Hematopoietic multipotent progenitor cell treated with erythropoietin and hydrocortisone succinate and interleukin-3 and kit ligand, for 8 days (in vitro differentiated cells): ENCODE data around the gene FARS2.

ENCODE experiments used
- DNase-seq: peaks from one replicate; pipeline ENCODE4 v3.0.0-alpha.2; 2015

Gene FARS2

GRCh38 chr6:5383856-5384255 lies 122.5 kb downstream of the FARS2 start:
- DNase-seq, result no peak

GRCh38 chr6:5384276-5384675 lies 123.0 kb downstream of the FARS2 start:
- no peak for DNase-seq

DNA sequence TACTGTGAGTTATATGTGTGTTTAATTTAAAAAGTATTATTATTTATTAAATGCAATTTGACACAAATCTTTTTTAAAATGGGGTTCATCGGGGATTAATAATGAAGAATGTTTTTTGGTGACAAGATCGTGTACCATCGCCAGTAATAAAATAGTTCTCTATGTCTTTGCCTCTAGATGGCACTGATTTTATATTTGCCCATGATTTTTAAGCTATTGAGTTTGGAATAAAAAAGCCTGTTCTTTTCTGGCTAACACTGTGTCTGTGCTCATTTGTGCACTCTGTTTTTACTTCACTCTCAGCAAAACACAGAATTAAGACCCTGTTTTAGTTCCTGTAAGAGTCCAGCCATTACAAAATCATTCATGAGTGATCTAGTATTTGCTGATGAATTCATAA lies 127.0 kb downstream of the FARS2 start:
- no peak for DNase-seq

DNA sequence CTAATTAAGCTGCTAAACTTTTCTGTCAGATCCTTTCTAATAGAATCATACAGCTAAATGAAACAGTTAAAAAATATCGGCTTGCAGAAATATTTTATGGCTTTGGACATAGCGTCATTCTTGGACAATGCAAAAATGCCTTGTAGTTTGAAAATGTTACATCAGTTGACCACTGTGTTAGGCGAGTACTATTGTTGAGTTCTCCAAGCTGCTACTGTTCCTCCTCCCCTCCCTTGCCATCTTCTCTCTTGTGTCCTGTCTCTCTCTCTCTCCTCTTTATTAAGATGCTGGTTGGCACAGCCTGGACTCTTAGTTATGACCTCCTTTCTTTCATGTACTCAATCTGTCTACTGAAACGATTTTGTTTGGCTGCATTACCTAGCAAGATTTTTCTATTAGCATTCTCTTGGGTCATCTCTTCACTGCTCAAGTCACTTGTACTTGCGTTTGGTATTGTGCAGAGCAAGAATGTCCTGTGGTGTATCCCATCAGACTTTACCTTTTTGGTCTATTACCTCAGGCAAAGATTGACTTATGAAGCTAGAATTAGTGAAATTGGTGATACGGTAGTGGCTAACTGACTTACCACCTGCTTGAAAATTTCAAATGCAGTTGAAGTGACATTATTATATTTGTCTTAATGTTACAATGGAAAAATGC lies 127.9 kb downstream of the FARS2 start:
- no peak for DNase-seq

GRCh38 chr6:5390177-5390576 lies 128.9 kb downstream of the FARS2 start:
- no peak for DNase-seq

DNA sequence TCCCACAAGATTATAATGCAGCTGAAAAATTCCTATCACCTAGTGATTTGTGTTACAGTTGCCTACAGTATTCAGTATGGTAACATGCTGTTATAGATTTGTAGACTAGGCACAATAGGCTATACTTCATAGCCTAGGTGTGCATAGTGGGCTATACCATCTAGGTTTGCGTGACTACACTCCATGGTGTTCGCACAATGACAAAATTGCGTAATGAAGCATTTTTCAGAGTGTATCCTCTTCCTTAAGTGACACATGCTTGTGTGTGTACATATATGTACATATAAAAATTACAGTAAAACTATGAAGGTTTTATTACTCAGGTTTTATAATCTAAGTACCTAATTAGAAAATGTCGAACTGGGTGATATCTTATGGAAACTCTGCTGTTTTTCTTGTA lies 133.0 kb downstream of the FARS2 start:
- DNase-seq, result no peak

DNA sequence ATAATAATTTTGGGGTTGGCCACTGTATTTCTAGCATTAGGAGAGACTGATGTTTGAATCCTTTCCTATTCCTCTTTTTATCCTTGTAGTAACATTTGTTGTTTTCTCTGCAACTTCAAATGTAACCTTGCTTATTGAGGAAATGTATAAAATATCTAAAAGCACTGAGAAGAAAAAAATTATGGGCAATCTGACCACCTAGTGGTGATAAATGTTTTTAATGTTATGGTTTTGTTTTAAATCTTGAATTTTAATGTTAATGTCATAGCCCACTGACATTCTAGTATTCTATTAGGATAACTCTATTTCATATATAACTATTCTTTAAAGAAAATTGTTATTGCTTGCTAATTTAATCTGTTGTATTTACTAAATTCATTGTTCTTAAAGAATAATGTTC lies 134.4 kb downstream of the FARS2 start:
- no peak for DNase-seq

DNA sequence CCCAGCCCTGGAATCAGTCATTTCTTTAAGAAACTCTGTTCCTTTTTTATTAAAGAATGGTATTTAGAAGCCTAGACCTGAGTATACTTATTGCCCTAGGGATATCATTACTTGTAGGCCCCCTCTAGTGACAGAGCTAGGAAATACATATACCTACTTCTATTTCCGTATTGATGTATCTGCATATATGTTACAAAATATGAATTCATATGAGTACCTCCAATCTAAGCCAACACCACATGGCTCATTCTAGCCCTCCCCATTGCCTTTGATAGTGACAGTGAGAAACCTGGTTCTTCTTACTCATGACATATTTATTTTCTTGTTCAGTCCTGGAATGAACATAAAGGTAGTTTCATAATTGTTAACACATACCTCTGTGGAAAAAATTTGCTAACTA lies 137.2 kb downstream of the FARS2 start:
- peak; percentile 74 for DNase-seq

DNA sequence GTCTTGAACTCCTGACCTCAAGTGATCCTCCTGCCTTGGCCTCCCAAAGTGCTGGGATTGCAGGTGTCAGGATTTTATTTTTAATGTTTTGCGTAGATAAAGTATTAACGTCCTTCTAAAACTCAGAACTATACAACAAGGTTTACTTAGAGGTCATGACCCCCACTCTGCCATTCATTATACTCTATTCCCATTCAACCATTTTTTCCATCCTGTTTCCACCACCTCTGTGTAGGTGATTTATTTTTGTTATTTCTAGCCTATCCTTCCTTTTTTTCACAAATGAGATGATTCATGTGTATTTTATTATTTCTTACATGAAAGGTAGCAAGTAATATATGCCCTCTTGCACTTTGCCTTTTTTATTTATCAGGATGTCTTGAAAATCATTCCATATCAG lies 138.1 kb downstream of the FARS2 start:
- no peak for DNase-seq

GRCh38 chr6:5401845-5402738 lies 140.8 kb downstream of the FARS2 start:
- DNase-seq, result peak; percentile 59

- peak; percentile 4 for DNase-seq
These were observed 141.8 kb downstream of the FARS2 start for GRCh38 chr6:5403076-5403475.

DNA sequence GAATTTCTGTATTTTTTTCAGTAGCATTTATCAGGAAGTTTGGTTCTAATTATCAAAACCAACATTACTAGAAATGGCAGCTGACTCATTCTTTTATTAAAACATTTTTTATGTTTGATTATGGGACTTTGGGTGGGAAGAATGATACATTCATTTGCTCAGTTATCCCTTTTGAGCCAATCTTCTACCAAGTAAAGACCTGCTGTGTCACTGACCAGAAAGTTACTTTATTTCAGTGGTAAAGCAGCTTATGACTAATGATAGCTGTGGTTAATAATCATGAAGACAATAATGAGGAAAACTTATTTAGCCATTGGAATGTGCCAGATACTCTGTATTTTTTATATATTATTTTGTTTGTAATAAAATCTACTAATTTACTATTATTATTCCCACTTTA lies 142.3 kb downstream of the FARS2 start:
- peak; percentile 38 for DNase-seq

DNA sequence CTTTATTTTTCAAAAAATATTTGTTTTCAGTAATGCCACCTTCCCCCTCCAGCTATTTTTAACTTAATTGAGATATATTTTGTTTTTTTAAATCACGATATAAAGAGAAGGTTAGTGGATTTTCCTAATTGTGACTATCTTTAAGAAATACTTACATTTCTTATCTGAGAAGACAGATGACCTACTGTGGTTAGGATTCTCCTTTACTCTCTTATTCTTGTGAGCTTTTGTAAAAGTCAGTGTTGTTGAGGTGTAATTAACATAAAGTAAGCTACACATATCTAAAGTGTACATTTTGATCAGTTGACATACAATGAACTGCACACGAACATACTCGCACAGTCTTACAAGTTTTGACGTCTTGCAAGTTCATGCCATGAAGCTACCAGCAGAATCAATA lies 144.7 kb downstream of the FARS2 start:
- peak; percentile 46 for DNase-seq

GRCh38 chr6:5411414-5411813 lies 150.1 kb downstream of the FARS2 start:
- DNase-seq, result no peak

- DNase-seq, result no peak
These were observed 150.7 kb downstream of the FARS2 start for GRCh38 chr6:5412017-5412416.

DNA sequence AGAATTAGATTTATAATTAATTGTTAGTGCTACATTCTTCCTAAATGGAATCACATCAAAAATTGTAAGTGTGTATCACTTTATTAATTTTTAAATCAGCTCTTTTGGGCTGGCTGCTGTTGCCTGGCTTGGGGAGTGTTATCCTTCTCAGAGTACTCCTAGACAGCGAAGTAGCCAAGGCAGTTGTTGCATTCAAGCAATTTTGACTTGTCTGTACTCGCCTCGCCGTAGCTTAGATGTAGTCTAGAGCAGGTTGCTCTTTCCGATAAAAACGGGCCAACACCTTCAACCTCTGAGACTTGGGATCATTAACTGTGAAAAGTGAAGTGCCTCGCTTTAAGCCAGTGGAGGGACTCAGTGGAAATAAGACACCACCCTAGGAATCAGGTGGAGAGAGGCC lies 151.3 kb downstream of the FARS2 start:
- DNase-seq, result no peak

- no peak for DNase-seq
These were observed 154.9 kb downstream of the FARS2 start for GRCh38 chr6:5416250-5416649.

- peak; percentile 33 for DNase-seq
These were observed 161.1 kb downstream of the FARS2 start for GRCh38 chr6:5422321-5422915.

DNA sequence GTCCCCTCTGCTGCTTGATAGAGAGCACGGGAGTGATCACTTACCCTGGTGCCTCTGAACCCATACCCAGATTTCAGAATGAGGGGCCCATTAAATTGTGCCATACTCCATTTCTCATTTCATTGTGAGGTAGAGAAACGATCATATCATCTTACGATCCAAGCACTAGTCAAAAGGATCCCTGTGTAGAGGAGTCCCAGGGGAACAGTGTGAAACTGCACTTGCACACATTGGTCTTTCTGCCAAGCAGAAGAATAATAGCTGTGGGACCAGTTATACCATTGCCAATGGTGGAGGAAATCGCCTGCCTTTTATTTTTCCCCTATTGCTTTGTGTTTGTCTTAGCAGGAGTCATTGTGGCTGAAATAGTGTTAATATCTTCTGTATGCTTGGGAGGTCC lies 161.9 kb downstream of the FARS2 start:
- DNase-seq, result no peak

GRCh38 chr6:5424726-5425125 lies 163.4 kb downstream of the FARS2 start:
- no peak for DNase-seq

GRCh38 chr6:5425267-5425666 lies 164.0 kb downstream of the FARS2 start:
- no peak for DNase-seq

- no peak for DNase-seq
These were observed 164.5 kb downstream of the FARS2 start for GRCh38 chr6:5425797-5426196.

- no peak for DNase-seq
These were observed 166.3 kb downstream of the FARS2 start for GRCh38 chr6:5427586-5427985.

DNA sequence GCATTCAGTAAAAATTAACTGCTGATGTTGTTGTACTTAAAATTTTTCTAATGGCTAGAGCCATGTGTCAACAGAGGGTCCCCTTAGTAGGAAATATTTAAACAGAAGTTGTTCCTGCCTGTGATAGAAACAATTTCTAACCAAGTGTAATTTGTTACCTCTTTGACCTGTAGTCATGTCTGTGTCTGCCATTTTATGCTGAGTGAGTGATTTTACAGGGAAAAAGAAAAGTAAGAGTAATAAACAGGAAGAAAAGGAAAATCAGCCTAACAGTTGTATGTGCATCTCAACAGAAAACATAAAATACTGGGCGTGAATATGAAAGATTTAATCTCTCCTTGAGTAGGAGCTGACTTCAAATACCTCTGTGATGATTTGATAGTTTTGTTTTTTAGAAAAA lies 172.0 kb downstream of the FARS2 start:
- DNase-seq, result no peak
